GM15510 (cell line): Measurements from ENCODE around the gene MAML3.

Experiments
- POLR2A ChIP-seq: IDR thresholded peaks from 3 replicates; pipeline ENCODE4 v1.6.1; 2011; ENCODE audit warnings: borderline replicate concordance; ENCODE audit not compliant: insufficient read length; ENCODE audit errors: extremely low read depth

The MAML3 gene

GRCh38 chr4:140168936-140169335 is 15.0 kb upstream of the MAML3 start:
- no peak for TF ChIP-seq POLR2A

GRCh38 chr4:140168474-140168873 is 14.5 kb upstream of the MAML3 start:
- TF ChIP-seq POLR2A, result no peak

- no peak for TF ChIP-seq POLR2A
Observed at GRCh38 chr4:140163029-140163810, 9.2 kb upstream of the MAML3 start.

- no peak for TF ChIP-seq POLR2A
Observed at GRCh38 chr4:140162596-140162995, 8.6 kb upstream of the MAML3 start.

- no peak for TF ChIP-seq POLR2A
Observed at GRCh38 chr4:140158365-140159030, 4.5 kb upstream of the MAML3 start.

- TF ChIP-seq POLR2A, result no peak
Observed at GRCh38 chr4:140157341-140157740, 3.4 kb upstream of the MAML3 start.

- no peak for TF ChIP-seq POLR2A
Observed at GRCh38 chr4:140156529-140157171, 2.7 kb upstream of the MAML3 start.

GRCh38 chr4:140154572-140154891 is 548 bp upstream of the MAML3 start:
- no peak for TF ChIP-seq POLR2A

GRCh38 chr4:140153419-140153717 is 616 bp downstream of the MAML3 start:
- TF ChIP-seq POLR2A, result no peak

- TF ChIP-seq POLR2A, result no peak
Observed at GRCh38 chr4:140152751-140153418, 1.1 kb downstream of the MAML3 start.

GRCh38 chr4:140152013-140152703 is 1.8 kb downstream of the MAML3 start:
- TF ChIP-seq POLR2A, result no peak

GRCh38 chr4:140151699-140152012 is 2.3 kb downstream of the MAML3 start:
- no peak for TF ChIP-seq POLR2A

GRCh38 chr4:140150886-140151698 is 2.9 kb downstream of the MAML3 start:
- no peak for TF ChIP-seq POLR2A

GRCh38 chr4:140150636-140150885 is 3.4 kb downstream of the MAML3 start:
- TF ChIP-seq POLR2A, result no peak
